T-helper 9 cell (primary cell): ENCODE results near the gene SH3RF3.

ENCODE experiments used
- DNase-seq: peaks from one replicate; pipeline ENCODE4 v3.0.0-alpha.2; 2020

The SH3RF3 gene

GRCh38 chr2:109342256-109342850 lies 213.3 kb downstream of the SH3RF3 start:
- DNase-seq: no peak

GRCh38 chr2:109342930-109343329 lies 213.9 kb downstream of the SH3RF3 start:
- DNase-seq: no peak

- DNase-seq: no peak
Measured at GRCh38 chr2:109343460-109343859, 214.5 kb downstream of the SH3RF3 start.

- no peak for DNase-seq
Measured at GRCh38 chr2:109344270-109344805, 215.3 kb downstream of the SH3RF3 start.

GRCh38 chr2:109345091-109345490 lies 216.1 kb downstream of the SH3RF3 start:
- no peak for DNase-seq

- DNase-seq: no peak
Measured at GRCh38 chr2:109345653-109346480, 216.9 kb downstream of the SH3RF3 start.

- no peak for DNase-seq
Measured at GRCh38 chr2:109346601-109347228, 217.7 kb downstream of the SH3RF3 start.

- no peak for DNase-seq
Measured at GRCh38 chr2:109347626-109348025, 218.6 kb downstream of the SH3RF3 start.

- no peak for DNase-seq
Measured at GRCh38 chr2:109348190-109348589, 219.2 kb downstream of the SH3RF3 start.

- DNase-seq: peak; percentile 18
Measured at GRCh38 chr2:109348671-109349502, 219.9 kb downstream of the SH3RF3 start.

- DNase-seq: no peak
Measured at GRCh38 chr2:109349503-109350465, 220.8 kb downstream of the SH3RF3 start.

- no peak for DNase-seq
Measured at GRCh38 chr2:109350526-109350925, 221.5 kb downstream of the SH3RF3 start.

- DNase-seq: no peak
Measured at GRCh38 chr2:109351164-109351756, 222.3 kb downstream of the SH3RF3 start.

- DNase-seq: no peak
Measured at GRCh38 chr2:109352056-109352897, 223.3 kb downstream of the SH3RF3 start.

- DNase-seq: no peak
Measured at GRCh38 chr2:109352898-109353689, 224.1 kb downstream of the SH3RF3 start.

- DNase-seq: no peak
Measured at GRCh38 chr2:109353806-109354745, 225.1 kb downstream of the SH3RF3 start.

GRCh38 chr2:109355192-109355843 lies 226.3 kb downstream of the SH3RF3 start:
- DNase-seq: no peak
